Astrocyte of the hippocampus (primary cell): ENCODE results near the gene MSRB1.

Source experiments
- DNase-seq: peaks from one replicate; pipeline ENCODE4 v3.0.0; 2011; ENCODE audit warnings: low read depth, low spot score

MSRB1 gene

GRCh38 chr16:1979271-1980029 lies 36.5 kb upstream of the MSRB1 start:
- peak; percentile 25 for DNase-seq

- DNase-seq: no peak
These were observed 35.6 kb upstream of the MSRB1 start for GRCh38 chr16:1978476-1979120.

GRCh38 chr16:1977875-1978268 lies 34.9 kb upstream of the MSRB1 start:
- no peak for DNase-seq

- DNase-seq: no peak
These were observed 34.2 kb upstream of the MSRB1 start for GRCh38 chr16:1976951-1977874.

GRCh38 chr16:1976216-1976520 lies 33.2 kb upstream of the MSRB1 start:
- no peak for DNase-seq

- DNase-seq: no peak
These were observed 32.6 kb upstream of the MSRB1 start for GRCh38 chr16:1975432-1976215.

- DNase-seq: no peak
These were observed 31.4 kb upstream of the MSRB1 start for GRCh38 chr16:1974157-1975070.

GRCh38 chr16:1973461-1974156 lies 30.6 kb upstream of the MSRB1 start:
- DNase-seq: no peak

- DNase-seq: no peak
These were observed 29.5 kb upstream of the MSRB1 start for GRCh38 chr16:1972490-1972877.

- DNase-seq: peak; percentile 99
These were observed 28.9 kb upstream of the MSRB1 start, which contains the start of gene TBL3 for GRCh38 chr16:1971796-1972489. Gene TBL3, plus strand, starts transcription at chr16:1972053. Its CDS starts 112 bp downstream, at chr16:1972165.

- no peak for DNase-seq
These were observed 25.4 kb upstream of the MSRB1 start for GRCh38 chr16:1968146-1968953.

GRCh38 chr16:1966460-1966859 lies 23.5 kb upstream of the MSRB1 start, which contains the start of gene RNF151:
Gene RNF151, plus strand, starts transcription at chr16:1966856. Its CDS starts 26 bp downstream, at chr16:1966882.
- no peak for DNase-seq

- DNase-seq: no peak
These were observed 22.5 kb upstream of the MSRB1 start for GRCh38 chr16:1965396-1966001.

GRCh38 chr16:1964506-1965395 lies 21.8 kb upstream of the MSRB1 start, which contains the start of gene RPS2:
Gene RPS2, minus strand, starts transcription at chr16:1964826. Its CDS starts 201 bp downstream, at chr16:1964625.
- DNase-seq: peak; percentile 99

GRCh38 chr16:1963806-1964505 lies 21.0 kb upstream of the MSRB1 start:
- peak; percentile 58 for DNase-seq
